ENCODE results near the gene AFF2.

DNA sequence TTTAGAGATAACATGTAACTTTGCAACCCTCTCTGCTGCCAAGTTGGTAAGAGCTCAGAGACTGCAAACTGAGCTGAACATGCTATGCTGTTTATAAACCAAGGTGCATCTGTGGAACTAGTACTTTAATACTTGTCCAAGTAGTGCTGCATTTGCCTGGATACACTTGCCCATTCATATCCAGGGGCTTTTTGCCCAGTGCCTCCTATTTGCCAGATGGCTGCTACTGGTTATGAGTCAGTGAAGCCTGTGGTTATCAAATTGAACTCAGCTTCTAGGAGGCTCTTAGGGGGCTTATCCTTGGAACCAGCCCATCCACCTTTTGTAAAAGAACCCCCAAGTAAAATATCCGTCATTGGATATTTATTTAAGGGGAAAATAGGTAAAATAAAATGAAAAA is 79.6 kb downstream of the AFF2 start:
- TF ChIP-seq CTCF (IDR thresholded peaks at IDR 0.05 in 4 of 5, conservative IDR thresholded peaks at IDR 0.05 in 1 of 5) (no peak), POLR2A (IDR thresholded peaks at IDR 0.05) (no peak)
